Fibroblast of the conjunctiva (primary cell): Measurements from ENCODE around the gene FAM156A.
"Not testable (repeated sequence)": the region's sequence is repeated elsewhere in the genome, so short reads cannot be mapped to it uniquely, and the experiment has no call there.

Source experiments
- DNase-seq: peaks from one replicate; pipeline ENCODE4 v3.0.0-alpha.2; 2010; ENCODE audit warnings: low read depth

Gene FAM156A

DNA sequence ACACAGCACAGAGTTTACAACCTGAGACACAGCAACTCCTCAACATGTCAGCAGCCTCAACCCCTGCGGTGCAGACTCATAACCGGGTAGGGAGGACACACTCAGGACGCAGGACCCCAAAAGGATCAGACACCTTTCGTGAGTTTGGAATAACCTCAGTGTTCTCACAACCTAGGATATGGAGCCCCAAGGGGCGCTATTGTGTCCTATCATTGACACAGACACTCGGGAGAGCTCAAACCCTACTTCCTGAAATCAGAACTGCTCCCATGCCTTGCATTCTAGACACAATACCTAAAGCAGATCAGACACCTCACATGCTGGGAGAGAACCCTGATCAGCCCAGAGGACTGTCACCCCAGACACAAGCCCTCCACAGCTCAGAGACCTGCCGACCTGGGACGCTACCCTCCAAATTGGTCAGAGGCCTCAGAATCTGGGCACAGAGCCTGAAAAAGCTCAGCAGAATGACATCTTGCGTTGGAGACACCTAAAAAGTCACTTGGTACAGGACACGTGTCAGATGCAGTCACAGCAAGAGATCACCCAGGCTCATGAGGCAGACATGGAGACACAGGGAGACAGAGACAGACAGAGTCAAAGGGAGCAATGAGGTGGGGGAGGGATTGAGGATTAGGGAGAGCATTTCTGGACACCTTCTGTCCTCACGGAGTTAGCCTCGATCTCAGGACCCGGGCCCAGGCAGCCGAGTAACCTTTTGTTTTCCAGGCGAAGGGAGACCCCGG lies 8.8 kb upstream of the FAM156A start:
- DNase-seq, result not testable (repeated sequence)

DNA sequence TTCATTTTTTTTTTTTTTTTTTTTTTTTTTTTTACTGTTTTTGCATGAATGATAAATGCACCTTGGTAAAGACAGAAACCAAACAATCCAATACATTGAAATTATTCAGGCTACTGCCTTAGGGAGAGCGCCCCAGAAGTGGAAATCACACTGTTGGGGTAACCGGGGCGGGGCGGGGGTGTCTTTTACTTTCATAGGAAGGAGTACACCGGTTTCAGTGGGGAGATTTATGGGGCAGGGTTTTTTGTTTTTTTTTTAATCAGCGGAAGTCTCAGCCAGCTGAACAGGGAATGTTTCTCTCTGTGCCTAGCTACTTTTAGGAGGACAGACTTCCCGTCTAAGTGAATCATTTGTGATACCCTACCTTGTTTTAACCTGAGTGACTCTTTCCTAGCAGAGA lies 643 bp upstream of the FAM156A start:
- not testable (repeated sequence) for DNase-seq

DNA sequence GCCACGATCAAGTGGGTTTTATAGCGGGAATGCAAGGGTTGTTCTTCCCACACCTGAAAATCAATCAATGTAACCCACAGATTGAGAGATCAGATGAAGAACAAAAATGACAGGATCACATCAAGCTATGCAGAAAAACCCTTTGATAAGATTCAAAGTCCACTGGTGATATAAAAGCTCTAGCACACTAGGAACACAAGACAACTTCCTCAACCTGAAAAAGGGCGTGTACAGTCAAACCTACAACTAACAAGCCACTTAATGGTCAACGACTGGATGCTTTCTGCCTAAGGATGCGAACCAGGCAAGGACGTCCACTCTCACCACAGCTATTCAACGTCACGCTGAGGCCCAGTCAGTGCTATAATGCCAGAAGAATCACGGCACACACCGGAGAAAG lies 8.4 kb downstream of the FAM156A start:
- not testable (repeated sequence) for DNase-seq

DNA sequence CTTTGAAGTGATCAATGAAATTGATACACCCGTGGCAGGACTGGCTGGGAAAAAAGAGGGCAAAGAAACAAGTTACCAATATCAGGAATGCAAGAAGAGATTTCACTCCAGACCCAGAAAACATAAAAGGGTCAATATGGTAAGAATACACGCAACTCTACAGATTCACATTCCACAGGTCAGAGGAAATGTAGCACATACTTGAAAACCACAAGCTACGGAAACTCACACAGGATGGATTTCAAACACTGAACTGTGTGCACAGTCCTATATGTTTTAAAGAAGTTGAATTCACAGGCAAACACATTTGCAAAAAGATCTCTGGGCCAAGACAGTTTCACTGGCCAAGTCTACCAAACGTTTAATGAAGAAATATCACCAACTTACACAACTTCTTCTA lies 9.0 kb downstream of the FAM156A start:
- DNase-seq, result not testable (repeated sequence)

DNA sequence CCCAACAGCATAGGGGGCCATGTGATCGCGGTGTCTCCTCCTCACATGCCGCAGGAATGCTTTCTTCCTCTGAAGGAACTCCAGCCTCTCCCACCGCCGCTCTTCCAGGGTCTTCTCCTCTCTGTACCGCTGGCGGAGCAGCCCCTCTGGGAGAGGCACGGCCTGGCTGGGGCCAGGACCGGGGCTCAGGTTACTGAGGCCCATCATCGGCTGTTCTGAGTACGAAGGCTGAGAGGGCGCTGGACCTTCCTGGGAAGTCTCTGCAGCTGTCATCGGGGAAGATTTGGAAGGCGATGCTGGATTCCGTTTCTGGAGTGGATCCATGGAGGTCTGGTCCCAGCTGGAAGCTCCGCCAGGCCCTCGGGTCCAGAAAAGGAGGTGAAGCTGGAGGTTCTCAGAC lies 10.1 kb downstream of the FAM156A start:
- DNase-seq, result not testable (repeated sequence)

DNA sequence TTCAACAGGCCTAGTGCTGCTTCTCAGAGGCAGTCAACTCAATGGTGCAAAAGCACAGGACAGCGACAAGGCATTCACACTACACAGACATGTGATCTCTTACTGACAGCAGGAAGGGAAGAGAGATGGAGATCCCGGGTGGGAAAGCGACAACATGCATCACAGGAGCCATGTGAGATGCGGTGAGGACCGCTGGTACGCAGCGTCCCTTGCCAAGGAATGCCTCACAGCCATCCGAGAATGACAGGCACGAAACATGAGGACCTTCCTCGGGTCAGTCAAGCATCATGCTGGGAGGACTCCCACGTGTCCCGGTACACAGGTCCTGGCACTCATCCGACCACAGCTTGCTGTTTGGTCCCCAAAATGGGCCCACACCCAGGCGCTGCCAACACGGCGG lies 10.8 kb downstream of the FAM156A start:
- DNase-seq, result not testable (repeated sequence)

DNA sequence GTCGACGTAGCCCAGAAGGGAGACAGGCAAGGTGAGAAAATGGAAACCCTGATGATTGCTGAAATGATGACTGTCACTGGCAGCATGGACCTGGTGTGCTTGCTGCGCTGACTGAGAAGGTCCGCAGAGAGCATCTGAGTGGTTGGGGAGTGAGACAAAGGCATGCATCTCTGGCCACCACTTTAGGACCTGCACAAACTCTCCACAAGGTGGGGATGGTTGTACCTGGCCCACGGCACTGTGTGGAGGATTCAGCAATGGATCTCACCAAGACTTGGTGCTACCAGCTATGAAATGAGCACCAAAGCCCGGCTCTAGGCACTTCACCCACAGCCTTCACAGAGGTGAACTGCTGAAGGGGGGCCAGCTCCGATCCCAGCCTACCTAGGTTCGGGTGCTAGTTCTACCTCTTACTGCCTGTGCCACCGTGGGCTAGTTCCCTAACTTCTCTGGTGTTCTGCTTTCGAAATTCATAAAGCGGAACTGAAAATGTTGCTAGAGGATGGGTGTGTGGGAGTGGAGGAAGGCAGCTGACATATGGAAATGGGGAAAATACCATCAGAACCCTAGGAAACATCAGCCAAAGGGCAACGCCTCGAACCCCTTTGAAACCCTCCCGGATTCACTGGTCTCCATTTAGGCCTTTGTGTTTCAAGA lies 12.4 kb downstream of the FAM156A start:
- not testable (repeated sequence) for DNase-seq

DNA sequence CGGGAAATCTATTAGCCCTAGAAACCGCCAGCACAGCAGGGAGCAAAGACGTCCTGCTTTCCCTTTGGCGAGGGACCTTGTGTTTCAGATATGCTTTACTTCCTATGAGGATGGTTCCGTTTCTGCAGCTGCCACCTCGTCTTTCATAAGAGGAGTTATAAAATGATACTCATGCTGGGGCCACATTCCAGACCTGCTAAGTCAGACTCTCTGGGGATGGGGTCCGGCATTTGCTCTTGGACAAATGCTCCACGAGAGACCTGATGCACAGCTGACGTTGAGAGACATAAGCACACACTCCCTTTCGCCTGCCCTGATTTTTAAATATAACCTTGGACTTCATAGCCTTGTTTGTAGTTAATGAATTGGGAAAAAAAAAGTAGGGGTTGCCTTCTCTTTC lies 16.6 kb downstream of the FAM156A start:
- DNase-seq, result not testable (repeated sequence)

DNA sequence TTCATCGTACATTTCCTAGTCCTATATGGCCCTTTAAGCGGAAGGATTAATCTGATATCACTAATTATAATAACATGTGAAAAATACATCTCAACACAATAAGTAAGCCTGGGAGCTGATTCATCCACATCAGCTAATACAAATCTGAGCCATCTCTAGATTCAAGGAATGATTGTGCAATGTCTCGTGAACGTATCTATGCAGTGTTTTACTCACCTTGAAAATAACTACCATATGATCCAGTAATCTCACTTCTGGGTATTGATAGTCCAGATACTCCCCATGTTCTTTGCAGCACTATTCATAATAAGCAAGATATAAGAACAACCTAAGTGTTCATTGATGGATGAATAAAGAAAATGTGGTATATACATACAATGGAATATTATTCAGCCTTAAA lies 17.6 kb downstream of the FAM156A start:
- DNase-seq, result not testable (repeated sequence)

DNA sequence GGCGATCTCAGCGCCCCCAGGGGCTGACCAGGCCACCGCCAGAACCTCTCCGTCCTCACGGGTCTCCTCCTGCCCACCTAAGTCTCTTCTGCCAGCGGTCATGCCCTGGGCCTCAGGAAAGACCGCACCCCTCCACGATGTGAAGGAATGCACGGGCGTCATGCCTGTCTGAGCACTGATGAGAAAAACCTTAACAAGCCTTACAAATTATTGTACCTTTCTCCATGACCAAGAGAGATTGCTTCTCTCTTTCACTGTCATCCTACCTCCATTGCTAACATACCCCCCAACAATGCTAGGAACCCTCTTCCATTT lies 22.9 kb downstream of the FAM156A start:
- not testable (repeated sequence) for DNase-seq

DNA sequence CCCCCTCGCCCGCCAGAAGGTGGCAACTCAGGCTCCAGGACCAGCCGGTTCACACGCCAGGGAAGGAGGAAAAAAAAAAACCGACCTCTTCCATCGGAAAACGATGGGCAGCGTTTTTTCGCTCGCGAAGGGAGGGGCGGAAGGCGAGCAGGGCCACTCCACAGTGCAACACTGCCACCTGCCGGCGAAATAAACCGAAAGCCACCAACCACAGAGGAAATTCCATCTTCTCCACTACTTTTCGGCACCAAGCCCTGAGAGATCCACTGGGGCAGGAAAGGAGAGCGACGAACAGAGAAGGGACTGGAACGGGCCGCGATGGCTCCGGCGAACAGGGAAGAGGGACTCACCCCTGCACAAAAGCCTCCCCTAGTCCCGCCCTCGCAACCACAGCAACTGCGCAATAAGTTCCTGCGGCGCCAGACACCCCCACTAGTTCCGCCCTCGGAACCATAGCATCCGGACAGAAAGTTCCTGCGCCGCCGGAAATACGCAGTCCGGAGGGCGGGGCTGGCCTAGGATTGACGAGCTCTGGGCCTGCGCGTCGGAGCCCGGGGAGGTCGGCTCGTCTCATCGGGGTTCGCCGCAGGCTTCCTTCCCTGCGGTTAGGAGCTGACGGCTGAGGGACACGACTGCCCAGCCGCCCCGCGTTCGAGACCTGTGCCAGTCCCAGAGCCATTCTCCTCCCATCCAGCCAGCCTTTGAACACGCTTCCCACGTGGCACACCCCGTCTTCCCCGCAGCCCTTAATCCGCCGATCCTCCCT lies 23.4 kb downstream of the FAM156A start:
- peak; percentile 94 for DNase-seq

DNA sequence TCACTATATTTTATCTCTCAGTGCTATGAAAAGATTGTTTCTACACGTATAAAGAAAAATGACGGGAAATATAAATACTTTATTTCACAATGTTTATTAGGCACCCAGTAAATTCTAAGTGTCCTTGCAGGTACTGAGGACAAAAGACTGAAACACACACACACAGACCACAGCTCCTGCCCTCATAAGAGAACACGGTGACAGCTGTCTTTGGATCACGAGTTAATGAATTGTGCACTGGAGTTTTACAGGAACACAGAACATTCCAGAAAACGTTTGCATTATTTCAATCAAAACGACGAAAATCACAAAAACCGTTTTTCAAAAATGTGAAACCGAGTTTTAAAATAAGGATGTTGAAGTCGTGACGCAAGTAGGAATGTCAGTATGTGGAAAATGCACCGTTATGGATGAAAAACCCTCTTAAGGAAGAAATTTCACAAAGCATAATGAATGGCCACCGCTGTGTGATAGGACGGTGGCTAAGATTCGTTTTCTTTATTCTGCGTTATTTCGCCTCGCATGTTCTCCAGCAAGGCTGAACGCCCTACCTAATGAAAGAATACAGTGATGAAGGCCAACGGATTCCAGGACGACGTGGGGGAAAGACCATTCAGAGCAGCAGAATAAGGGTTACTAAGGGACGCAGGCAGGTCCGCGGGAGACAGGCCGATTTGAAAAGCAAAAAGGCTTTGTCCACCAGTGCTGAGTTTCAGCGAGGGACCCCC lies 24.2 kb downstream of the FAM156A start:
- DNase-seq, result no peak

DNA sequence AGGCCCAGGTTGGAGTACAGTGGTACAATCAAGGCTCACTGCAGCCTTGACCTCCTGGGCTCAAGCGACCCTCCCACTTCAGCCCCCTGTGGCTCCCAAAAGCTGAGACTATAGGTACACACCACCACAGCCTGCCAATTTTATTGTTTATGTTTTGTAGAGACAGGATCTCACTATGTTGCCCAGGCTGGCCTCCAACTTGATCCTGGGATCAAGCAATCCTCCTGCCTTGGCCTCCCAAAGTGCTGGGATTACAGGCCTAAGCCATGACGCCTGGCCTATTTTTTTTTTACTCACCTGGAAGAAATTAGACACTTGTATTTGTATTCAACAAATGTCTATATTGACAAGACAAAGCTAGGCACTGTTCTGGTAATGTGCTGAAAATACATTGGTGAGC lies 25.1 kb downstream of the FAM156A start:
- DNase-seq, result no peak

DNA sequence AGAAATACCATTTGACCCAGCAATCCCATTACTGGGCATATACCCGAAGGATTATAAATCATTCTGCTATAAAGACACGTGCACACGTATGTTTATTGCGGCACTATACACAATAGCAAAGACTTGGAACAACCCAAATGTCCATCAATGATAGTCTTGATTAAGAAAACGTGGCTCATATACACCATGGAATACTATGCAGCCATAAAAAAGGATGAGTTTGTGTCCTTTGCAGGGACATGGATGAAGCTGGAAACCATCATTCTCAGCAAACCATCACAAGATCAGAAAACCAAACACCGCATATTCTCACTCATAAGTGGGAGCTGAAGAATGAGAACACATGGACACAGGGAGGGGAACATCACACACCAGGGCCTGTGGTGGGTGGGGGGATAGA lies 28.1 kb downstream of the FAM156A start:
- not testable (repeated sequence) for DNase-seq

DNA sequence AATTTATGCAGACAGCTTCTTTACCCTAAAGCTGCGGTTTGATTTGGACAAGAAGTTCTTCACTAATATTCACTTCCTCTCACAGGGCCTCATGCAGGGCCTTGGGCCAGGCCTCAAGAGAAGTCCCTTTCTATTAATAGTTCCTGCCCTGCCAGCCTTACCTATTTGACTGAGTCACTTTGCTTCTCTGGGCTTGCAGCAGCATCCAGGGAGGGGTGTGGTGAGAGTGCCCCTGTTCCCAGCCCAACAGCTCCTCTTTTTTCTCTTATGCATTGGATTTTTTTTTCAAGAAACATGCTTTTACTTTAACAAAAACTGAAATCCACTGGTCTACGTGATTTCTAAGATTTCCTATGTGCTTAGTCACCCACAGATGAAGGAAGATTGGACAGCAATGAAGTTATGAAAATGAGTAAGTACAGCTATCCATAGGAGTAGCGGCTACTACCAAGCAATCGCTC lies 34.5 kb downstream of the FAM156A start:
- DNase-seq, result no peak

DNA sequence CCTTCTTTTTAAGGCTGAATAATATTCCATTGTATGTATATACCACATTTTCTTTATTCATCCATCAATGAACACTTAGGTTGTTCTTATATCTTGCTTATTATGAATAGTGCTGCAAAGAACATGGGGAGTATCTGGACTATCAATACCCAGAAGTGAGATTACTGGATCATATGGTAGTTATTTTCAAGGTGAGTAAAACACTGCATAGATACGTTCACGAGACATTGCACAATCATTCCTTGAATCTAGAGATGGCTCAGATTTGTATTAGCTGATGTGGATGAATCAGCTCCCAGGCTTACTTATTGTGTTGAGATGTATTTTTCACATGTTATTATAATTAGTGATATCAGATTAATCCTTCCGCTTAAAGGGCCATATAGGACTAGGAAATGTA lies 43.6 kb downstream of the FAM156A start:
- DNase-seq, result not testable (repeated sequence)

DNA sequence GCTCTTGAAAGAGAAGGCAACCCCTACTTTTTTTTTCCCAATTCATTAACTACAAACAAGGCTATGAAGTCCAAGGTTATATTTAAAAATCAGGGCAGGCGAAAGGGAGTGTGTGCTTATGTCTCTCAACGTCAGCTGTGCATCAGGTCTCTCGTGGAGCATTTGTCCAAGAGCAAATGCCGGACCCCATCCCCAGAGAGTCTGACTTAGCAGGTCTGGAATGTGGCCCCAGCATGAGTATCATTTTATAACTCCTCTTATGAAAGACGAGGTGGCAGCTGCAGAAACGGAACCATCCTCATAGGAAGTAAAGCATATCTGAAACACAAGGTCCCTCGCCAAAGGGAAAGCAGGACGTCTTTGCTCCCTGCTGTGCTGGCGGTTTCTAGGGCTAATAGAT lies 44.6 kb downstream of the FAM156A start:
- DNase-seq, result not testable (repeated sequence)

DNA sequence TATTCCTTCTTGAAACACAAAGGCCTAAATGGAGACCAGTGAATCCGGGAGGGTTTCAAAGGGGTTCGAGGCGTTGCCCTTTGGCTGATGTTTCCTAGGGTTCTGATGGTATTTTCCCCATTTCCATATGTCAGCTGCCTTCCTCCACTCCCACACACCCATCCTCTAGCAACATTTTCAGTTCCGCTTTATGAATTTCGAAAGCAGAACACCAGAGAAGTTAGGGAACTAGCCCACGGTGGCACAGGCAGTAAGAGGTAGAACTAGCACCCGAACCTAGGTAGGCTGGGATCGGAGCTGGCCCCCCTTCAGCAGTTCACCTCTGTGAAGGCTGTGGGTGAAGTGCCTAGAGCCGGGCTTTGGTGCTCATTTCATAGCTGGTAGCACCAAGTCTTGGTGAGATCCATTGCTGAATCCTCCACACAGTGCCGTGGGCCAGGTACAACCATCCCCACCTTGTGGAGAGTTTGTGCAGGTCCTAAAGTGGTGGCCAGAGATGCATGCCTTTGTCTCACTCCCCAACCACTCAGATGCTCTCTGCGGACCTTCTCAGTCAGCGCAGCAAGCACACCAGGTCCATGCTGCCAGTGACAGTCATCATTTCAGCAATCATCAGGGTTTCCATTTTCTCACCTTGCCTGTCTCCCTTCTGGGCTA lies 48.9 kb downstream of the FAM156A start:
- not testable (repeated sequence) for DNase-seq

DNA sequence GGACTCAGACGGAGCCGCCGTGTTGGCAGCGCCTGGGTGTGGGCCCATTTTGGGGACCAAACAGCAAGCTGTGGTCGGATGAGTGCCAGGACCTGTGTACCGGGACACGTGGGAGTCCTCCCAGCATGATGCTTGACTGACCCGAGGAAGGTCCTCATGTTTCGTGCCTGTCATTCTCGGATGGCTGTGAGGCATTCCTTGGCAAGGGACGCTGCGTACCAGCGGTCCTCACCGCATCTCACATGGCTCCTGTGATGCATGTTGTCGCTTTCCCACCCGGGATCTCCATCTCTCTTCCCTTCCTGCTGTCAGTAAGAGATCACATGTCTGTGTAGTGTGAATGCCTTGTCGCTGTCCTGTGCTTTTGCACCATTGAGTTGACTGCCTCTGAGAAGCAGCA lies 50.4 kb downstream of the FAM156A start:
- not testable (repeated sequence) for DNase-seq

DNA sequence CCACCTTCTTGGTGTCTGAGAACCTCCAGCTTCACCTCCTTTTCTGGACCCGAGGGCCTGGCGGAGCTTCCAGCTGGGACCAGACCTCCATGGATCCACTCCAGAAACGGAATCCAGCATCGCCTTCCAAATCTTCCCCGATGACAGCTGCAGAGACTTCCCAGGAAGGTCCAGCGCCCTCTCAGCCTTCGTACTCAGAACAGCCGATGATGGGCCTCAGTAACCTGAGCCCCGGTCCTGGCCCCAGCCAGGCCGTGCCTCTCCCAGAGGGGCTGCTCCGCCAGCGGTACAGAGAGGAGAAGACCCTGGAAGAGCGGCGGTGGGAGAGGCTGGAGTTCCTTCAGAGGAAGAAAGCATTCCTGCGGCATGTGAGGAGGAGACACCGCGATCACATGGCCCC lies 51.2 kb downstream of the FAM156A start:
- DNase-seq, result not testable (repeated sequence)

DNA sequence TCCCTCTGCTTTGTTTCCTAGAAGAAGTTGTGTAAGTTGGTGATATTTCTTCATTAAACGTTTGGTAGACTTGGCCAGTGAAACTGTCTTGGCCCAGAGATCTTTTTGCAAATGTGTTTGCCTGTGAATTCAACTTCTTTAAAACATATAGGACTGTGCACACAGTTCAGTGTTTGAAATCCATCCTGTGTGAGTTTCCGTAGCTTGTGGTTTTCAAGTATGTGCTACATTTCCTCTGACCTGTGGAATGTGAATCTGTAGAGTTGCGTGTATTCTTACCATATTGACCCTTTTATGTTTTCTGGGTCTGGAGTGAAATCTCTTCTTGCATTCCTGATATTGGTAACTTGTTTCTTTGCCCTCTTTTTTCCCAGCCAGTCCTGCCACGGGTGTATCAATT lies 52.2 kb downstream of the FAM156A start:
- DNase-seq, result not testable (repeated sequence)

DNA sequence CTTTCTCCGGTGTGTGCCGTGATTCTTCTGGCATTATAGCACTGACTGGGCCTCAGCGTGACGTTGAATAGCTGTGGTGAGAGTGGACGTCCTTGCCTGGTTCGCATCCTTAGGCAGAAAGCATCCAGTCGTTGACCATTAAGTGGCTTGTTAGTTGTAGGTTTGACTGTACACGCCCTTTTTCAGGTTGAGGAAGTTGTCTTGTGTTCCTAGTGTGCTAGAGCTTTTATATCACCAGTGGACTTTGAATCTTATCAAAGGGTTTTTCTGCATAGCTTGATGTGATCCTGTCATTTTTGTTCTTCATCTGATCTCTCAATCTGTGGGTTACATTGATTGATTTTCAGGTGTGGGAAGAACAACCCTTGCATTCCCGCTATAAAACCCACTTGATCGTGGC lies 52.8 kb downstream of the FAM156A start:
- DNase-seq, result not testable (repeated sequence)
